IPS-20b (cell line): ENCODE data around the gene KCNIP4.

ENCODE experiments used
- H3K27ac ChIP-seq: one replicate; pipeline ENCODE4 v1.5.1; 2013; ENCODE audit warnings: low read length
- H3K27me3 ChIP-seq: 2 replicates; pipeline ENCODE4 v1.6.1; 2013; ENCODE audit warnings: mild to moderate bottlenecking, low read length, inconsistent platforms; ENCODE audit not compliant: insufficient read depth
- H3K36me3 ChIP-seq: 2 replicates; pipeline ENCODE4 v1.6.1; 2013; ENCODE audit warnings: low read depth, mild to moderate bottlenecking, inconsistent platforms, low read length, moderate library complexity; ENCODE audit not compliant: insufficient read depth
- H3K4me1 ChIP-seq: 2 replicates; pipeline ENCODE4 v1.6.1; 2013; ENCODE audit warnings: mild to moderate bottlenecking, control low read depth, inconsistent platforms, low read length, moderate library complexity; ENCODE audit not compliant: insufficient read depth
- H3K4me3 ChIP-seq: 2 replicates; pipeline ENCODE4 v1.5.1; 2013; ENCODE audit warnings: mild to moderate bottlenecking, low read length, inconsistent platforms
- H3K9ac ChIP-seq: 2 replicates; pipeline ENCODE4 v1.6.1; 2013; ENCODE audit warnings: low read depth, mild to moderate bottlenecking, inconsistent platforms, low read length, moderate library complexity
- H3K9me3 ChIP-seq: 2 replicates; pipeline ENCODE4 v1.6.1; 2013; ENCODE audit warnings: mild to moderate bottlenecking, low read depth, low read length, inconsistent platforms; ENCODE audit not compliant: insufficient read depth

KCNIP4 gene

DNA sequence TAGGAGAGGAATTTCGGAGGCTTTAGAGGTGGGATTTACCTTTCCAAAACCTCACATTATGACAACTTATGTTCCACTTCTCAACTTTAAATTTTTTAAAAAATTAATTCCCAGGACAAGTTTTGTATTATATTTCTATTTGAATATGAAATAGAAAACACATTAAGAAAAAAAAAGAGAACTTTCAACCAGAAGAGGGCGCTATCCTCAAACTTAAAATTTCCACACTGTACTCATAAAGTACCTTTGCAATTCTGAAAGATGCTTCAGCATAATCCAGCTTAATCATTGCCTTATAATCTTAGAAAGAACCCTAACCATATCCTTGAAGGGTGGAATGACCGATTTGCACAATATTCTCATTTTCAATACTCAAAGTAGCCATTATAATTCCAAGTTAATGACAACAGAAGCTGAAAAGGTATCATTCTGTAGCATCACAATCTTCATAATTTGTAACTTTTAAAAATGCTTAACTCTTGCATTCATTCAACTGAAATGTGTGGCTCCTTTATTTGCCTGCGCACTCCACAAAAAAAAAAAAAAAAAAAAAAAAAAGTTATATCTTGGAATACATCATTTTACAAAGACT lies 158.0 kb downstream of the KCNIP4 start:
- H3K36me3 ChIP-seq = no peaks in the 10 kb centered on the region
- H3K9ac ChIP-seq = no peak overlapping the region
- H3K9me3 ChIP-seq = no peaks in the 10 kb centered on the region; the same call in 1 of the 2 replicates
- no peak overlapping the region for H3K4me3 ChIP-seq
- no peak overlapping the region for H3K27ac ChIP-seq
- no peaks in the 10 kb centered on the region for H3K4me1 ChIP-seq
- no peaks in the 10 kb centered on the region for H3K27me3 ChIP-seq

GRCh38 chr4:21780148-21780547 lies 168.4 kb downstream of the KCNIP4 start:
- H3K9me3 ChIP-seq = no peaks in the 10 kb centered on the region
- no peaks in the 10 kb centered on the region for H3K36me3 ChIP-seq
- H3K27me3 ChIP-seq = no peaks in the 10 kb centered on the region
- no peak overlapping the region for H3K9ac ChIP-seq
- H3K4me3 ChIP-seq = no peak overlapping the region
- no peak overlapping the region for H3K27ac ChIP-seq
- H3K4me1 ChIP-seq = no peaks in the 10 kb centered on the region

- H3K36me3 ChIP-seq = no peaks in the 10 kb centered on the region
- no peaks in the 10 kb centered on the region for H3K27me3 ChIP-seq
- no peak overlapping the region for H3K27ac ChIP-seq
- no peak overlapping the region for H3K4me3 ChIP-seq
- H3K9ac ChIP-seq = no peak overlapping the region
- H3K9me3 ChIP-seq = no peaks in the 10 kb centered on the region
- no peaks in the 10 kb centered on the region for H3K4me1 ChIP-seq
Measured at GRCh38 chr4:21778702-21779101, 169.9 kb downstream of the KCNIP4 start.

GRCh38 chr4:21775703-21776102 lies 172.9 kb downstream of the KCNIP4 start:
- Histone ChIP-seq H3K27ac (no peak overlapping the region), H3K9me3 (no peaks in the 10 kb centered on the region), H3K36me3 (no peaks in the 10 kb centered on the region), H3K9ac (no peak overlapping the region), H3K4me3 (no peak overlapping the region), H3K27me3 (no peaks in the 10 kb centered on the region), H3K4me1 (no peaks in the 10 kb centered on the region)

- Histone ChIP-seq H3K4me1 (peaks cover 10% of the 10 kb centered on the region), H3K4me3 (no peak overlapping the region), H3K9ac (no peak overlapping the region), H3K36me3 (no peaks in the 10 kb centered on the region), H3K27ac (no peak overlapping the region), H3K27me3 (no peaks in the 10 kb centered on the region), H3K9me3 (no peaks in the 10 kb centered on the region)
Measured at GRCh38 chr4:21769404-21770147, 179.0 kb downstream of the KCNIP4 start.

DNA sequence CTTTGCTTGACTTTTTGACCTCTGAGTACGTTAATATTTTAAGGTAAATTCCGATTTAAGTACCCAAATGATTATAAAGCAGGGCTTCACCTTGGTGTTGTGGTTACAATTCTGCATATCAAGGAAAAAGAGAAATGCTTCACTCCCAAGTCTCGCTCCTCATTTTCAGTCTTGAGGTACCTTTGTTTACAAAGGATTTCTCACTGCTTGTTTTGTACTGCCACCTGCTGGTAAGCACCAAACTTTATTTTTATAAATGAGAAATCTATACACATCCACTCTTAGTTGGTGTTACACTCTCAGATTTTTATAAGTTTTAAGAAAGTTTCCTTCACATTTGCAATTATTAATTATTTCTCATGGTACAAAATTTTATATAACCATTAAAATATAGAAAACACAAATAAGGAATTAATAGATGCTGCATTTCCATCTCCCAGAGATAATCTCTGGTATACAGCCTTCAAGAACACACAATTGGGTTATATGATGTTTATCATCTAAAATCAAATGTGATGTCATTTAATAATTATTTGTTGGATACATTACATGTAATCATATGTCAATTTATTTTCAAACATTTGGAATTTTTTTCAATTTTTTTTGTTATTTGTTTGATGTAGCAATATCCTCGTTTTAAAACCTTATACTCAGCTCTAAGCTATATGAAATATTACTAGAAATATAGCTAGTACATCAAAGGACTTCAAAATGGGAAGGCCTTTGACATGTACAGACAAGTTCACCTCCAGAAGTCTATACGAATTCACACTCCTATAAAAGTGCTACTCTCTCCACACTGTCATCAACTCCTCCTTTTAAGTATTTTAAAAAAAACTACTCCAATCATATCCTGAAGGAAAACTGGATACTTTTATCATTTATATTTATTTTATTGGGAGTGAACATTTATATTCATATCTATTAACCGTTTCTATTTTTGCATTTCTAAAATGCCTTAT lies 179.9 kb downstream of the KCNIP4 start:
- Histone ChIP-seq H3K36me3 (no peaks in the 10 kb centered on the region), H3K4me3 (no peak overlapping the region), H3K4me1 (peaks cover 10% of the 10 kb centered on the region), H3K27me3 (no peaks in the 10 kb centered on the region), H3K9me3 (no peaks in the 10 kb centered on the region), H3K9ac (no peak overlapping the region), H3K27ac (no peak overlapping the region)

DNA sequence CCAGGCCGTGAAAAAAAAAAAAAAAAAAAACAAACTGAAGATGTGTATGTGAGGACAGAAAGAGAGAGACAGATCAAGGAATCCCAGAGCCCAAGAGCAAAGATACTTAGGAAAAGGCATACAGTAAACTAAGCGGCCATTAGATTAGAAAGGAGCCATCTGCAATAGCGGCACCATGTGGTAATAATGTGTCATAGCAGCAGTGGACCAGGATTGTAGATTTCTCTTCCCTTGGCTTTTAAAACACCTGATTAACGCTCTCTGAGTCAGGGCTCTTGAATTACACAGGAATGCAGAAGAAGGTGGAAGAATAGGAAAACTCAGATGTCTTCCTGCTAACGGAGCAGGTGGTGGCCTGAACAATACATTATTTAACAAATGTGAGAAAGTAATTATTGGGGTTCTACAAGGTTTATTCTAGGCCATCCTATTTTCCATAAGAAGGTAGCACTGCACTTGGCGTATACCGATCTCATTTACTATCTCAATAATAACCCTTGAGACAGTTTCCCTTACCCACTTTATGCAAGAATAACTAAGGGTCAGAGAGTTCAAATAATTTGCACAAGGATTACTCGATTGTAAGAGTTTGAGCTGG lies 182.7 kb downstream of the KCNIP4 start:
- H3K9ac ChIP-seq = no peak overlapping the region
- no peaks in the 10 kb centered on the region for H3K36me3 ChIP-seq
- no peak overlapping the region for H3K27ac ChIP-seq
- no peaks in the 10 kb centered on the region for H3K27me3 ChIP-seq
- no peaks in the 10 kb centered on the region for H3K9me3 ChIP-seq
- H3K4me3 ChIP-seq = no peak overlapping the region
- peaks cover 10% of the 10 kb centered on the region for H3K4me1 ChIP-seq

GRCh38 chr4:21763855-21764254 lies 184.7 kb downstream of the KCNIP4 start:
- Histone ChIP-seq H3K4me3 (no peak overlapping the region), H3K9me3 (no peaks in the 10 kb centered on the region), H3K36me3 (no peaks in the 10 kb centered on the region), H3K27me3 (no peaks in the 10 kb centered on the region), H3K27ac (no peak overlapping the region), H3K9ac (no peak overlapping the region), H3K4me1 (peaks cover 10% of the 10 kb centered on the region)

DNA sequence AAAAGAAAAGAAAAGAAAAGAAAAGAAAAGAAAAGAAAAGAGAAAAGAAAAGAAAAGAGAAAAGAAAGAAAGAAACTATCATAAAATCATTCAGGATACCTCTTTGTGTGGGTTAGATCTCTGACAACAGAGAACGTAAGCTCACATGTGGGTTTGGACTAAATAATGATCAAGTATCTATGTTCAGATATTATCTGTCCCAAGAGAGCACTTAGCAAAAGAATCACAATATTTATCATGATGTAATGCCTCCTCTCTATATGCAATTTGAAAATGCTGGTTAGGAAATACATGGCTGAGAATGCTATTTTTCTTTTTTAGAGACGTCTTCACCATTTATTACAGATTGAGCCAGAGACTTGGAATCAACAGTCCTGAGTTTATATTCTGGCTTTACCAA lies 191.3 kb downstream of the KCNIP4 start:
- H3K27ac ChIP-seq = no peak overlapping the region
- peaks cover 7% of the 10 kb centered on the region; the same call in 1 of the 2 replicates for H3K4me1 ChIP-seq
- no peak overlapping the region for H3K9ac ChIP-seq
- H3K4me3 ChIP-seq = no peak overlapping the region
- no peaks in the 10 kb centered on the region for H3K36me3 ChIP-seq
- H3K27me3 ChIP-seq = no peaks in the 10 kb centered on the region
- no peaks in the 10 kb centered on the region for H3K9me3 ChIP-seq

DNA sequence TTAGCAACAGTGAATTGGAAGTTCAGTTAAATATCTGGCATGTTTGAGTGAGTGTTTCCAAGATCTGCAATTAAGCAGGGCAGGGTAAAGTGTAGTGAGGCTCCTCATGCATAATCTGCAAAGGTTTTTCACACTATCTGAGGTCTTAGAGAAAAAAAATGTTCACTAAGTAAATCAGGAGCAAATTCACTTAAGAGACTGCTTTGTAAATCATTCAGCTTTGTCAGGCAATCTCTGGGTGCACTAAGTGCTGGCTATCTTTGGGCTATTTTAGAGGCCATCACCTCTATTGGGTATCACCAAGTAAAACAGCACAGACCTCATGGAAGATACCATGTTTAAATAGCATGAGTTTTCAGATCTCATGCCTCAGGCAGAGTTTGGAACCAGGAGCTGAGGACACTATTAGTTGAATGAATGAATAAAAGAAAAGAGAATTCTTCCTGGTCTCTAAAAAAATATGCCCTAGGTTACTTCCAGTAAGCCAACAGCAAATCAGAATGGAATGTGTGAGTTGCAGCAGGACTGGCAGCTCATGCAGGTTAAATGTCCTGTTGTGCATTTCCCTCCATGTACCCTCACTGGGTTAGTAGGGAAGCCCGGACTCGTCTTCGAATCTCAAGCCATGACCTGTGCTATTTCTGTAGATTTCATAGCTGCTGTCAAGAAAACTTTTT lies 195.3 kb downstream of the KCNIP4 start:
- H3K4me3 ChIP-seq = no peak overlapping the region
- H3K27ac ChIP-seq = no peak overlapping the region
- H3K9me3 ChIP-seq = no peaks in the 10 kb centered on the region
- H3K27me3 ChIP-seq = no peaks in the 10 kb centered on the region
- H3K4me1 ChIP-seq = peaks cover 16% of the 10 kb centered on the region; the same call in 1 of the 2 replicates
- H3K36me3 ChIP-seq = no peaks in the 10 kb centered on the region
- no peak overlapping the region for H3K9ac ChIP-seq

- Histone ChIP-seq H3K9me3 (no peaks in the 10 kb centered on the region), H3K9ac (no peak overlapping the region), H3K27ac (no peak overlapping the region), H3K4me3 (no peak overlapping the region), H3K4me1 (peaks cover 16% of the 10 kb centered on the region; the same call in 1 of the 2 replicates), H3K27me3 (no peaks in the 10 kb centered on the region), H3K36me3 (no peaks in the 10 kb centered on the region)
Measured at GRCh38 chr4:21752616-21753015, 196.0 kb downstream of the KCNIP4 start.
